Astrocyte (in vitro differentiated cells and primary cell): Measurements from ENCODE around the gene HMX1. TPM values are rescaled to one million over a fixed set of nuclear protein-coding genes. Genes with fewer than 3 reads are reported as not detected.

Experiments used
- DNase-seq: peaks from one replicate; pipeline ENCODE4 v3.0.0-alpha.2; 2010; ENCODE audit warnings: low read depth
- FAIRE-seq: peaks from 2 replicates; lab custom pipeline; 2011; peaks lifted over from hg19 to GRCh38; lab: Jason Lieb, UNC
- H2AFZ ChIP-seq: 2 replicates; pipeline ENCODE4 v1.6.0; 2012; ENCODE audit warnings: low read depth, low read length, inconsistent platforms
- H3K27ac ChIP-seq: 2 replicates; pipeline ENCODE4 v1.5.1; 2011; ENCODE audit warnings: low read depth, low read length, inconsistent platforms
- H3K27me3 ChIP-seq: 2 replicates; pipeline ENCODE4 v1.6.0; 2011; ENCODE audit warnings: low read length, inconsistent platforms; ENCODE audit not compliant: insufficient read depth
- H3K36me3 ChIP-seq: 2 replicates; pipeline ENCODE4 v1.5.1; 2011; ENCODE audit warnings: low read length, inconsistent platforms; ENCODE audit not compliant: insufficient read depth
- H3K4me1 ChIP-seq: 2 replicates; pipeline ENCODE4 v1.5.1; 2011; ENCODE audit warnings: low read length, inconsistent platforms; ENCODE audit not compliant: insufficient read depth
- H3K4me2 ChIP-seq: 2 replicates; pipeline ENCODE4 v1.6.0; 2012; ENCODE audit warnings: low read length, inconsistent platforms
- H3K4me3 ChIP-seq: 2 replicates; pipeline ENCODE4 v1.5.1; 2011; ENCODE audit warnings: low read depth, mild to moderate bottlenecking, low read length, inconsistent platforms; ENCODE audit not compliant: insufficient read depth
- H3K79me2 ChIP-seq: 2 replicates; pipeline ENCODE4 v1.6.0; 2012; ENCODE audit warnings: mild to moderate bottlenecking, low read length, inconsistent platforms; ENCODE audit not compliant: insufficient read depth
- H3K9ac ChIP-seq: 2 replicates; pipeline ENCODE4 v1.6.0; 2012; ENCODE audit warnings: mild to moderate bottlenecking, low read length, inconsistent platforms
- H3K9me3 ChIP-seq: 2 replicates; pipeline ENCODE4 v1.5.1; 2012; ENCODE audit warnings: low read depth, mild to moderate bottlenecking, low read length, inconsistent platforms; ENCODE audit not compliant: insufficient read depth
- H4K20me1 ChIP-seq: 2 replicates; pipeline ENCODE4 v1.6.0; 2012; ENCODE audit warnings: low read length, inconsistent platforms; ENCODE audit not compliant: insufficient read depth
- H3K27ac Mint-ChIP-seq: one replicate; pipeline ENCODE4 v1.8.0; 2021; ENCODE audit warnings: mild to moderate bottlenecking, mixed read lengths; ENCODE audit not compliant: unreplicated experiment
- H3K27me3 Mint-ChIP-seq: one replicate; pipeline ENCODE4 v1.8.0; 2021; ENCODE audit warnings: low read depth, mixed read lengths; ENCODE audit not compliant: unreplicated experiment
- H3K36me3 Mint-ChIP-seq: one replicate; pipeline ENCODE4 v1.8.0; 2021; ENCODE audit warnings: low read depth, mixed read lengths; ENCODE audit not compliant: unreplicated experiment
- H3K4me1 Mint-ChIP-seq: one replicate; pipeline ENCODE4 v1.8.0; 2021; ENCODE audit warnings: low read depth, mixed read lengths; ENCODE audit not compliant: unreplicated experiment
- H3K4me3 Mint-ChIP-seq: one replicate; pipeline ENCODE4 v1.8.0; 2021; ENCODE audit warnings: mild to moderate bottlenecking, moderate library complexity, mixed read lengths; ENCODE audit not compliant: unreplicated experiment
- H3K9me3 Mint-ChIP-seq: one replicate; pipeline ENCODE4 v1.8.0; 2021; ENCODE audit warnings: mild to moderate bottlenecking, mixed read lengths; ENCODE audit not compliant: unreplicated experiment
- CTCF ChIP-seq: IDR thresholded peaks from 2 replicates; pipeline ENCODE4 v1.5.1; 2011; ENCODE audit warnings: low read depth, mild to moderate bottlenecking, inconsistent platforms, low read length, moderate library complexity; ENCODE audit not compliant: insufficient read depth
- EZH2 ChIP-seq: IDR thresholded peaks from 2 replicates; pipeline ENCODE4 v1.6.1; 2012; ENCODE audit warnings: mild to moderate bottlenecking, low read length, inconsistent platforms; ENCODE audit not compliant: insufficient read depth
- total RNA-seq: library from RNA; stranded (reverse); gene quantifications from 2 replicates; pipeline ENCODE4 v1.2.1, GENCODE V29; 2021

The HMX1 gene
- total RNA-seq, 1 donor from 2014 or later, result 0.25 TPM

- no peak overlapping the region for H2AFZ ChIP-seq
- H3K36me3 ChIP-seq, result no peaks in the 10 kb centered on the region
These were observed 21.4 kb downstream of the HMX1 start for GRCh38 chr4:8850074-8850829.

GRCh38 chr4:8849266-8850073, 22.2 kb downstream of the HMX1 start:
- H3K79me2 ChIP-seq, result no peaks in the 10 kb centered on the region
- H3K9me3 ChIP-seq, result no peaks in the 10 kb centered on the region
- FAIRE-seq (no peak), DNase-seq (no peak)
- Mint-ChIP-seq H3K36me3 (no peaks in the 10 kb centered on the region), H3K9me3 (peaks cover 7% of the 10 kb centered on the region), H3K4me1 (peaks cover 1% of the 10 kb centered on the region), H3K27me3 (peaks cover 84% of the 10 kb centered on the region), H3K27ac (no peak overlapping the region), H3K4me3 (no peak overlapping the region)
- no peak overlapping the region for H3K4me3 ChIP-seq
- no peak overlapping the region for H3K27ac ChIP-seq
- H3K36me3 ChIP-seq, result no peaks in the 10 kb centered on the region
- H3K27me3 ChIP-seq, result no peaks in the 10 kb centered on the region
- no peaks in the 10 kb centered on the region for H4K20me1 ChIP-seq
- H3K9ac ChIP-seq, result no peak overlapping the region
- TF ChIP-seq CTCF, result no peak
- TF ChIP-seq EZH2, result no peak
- no peak overlapping the region for H2AFZ ChIP-seq
- H3K4me2 ChIP-seq, result no peak overlapping the region
- H3K4me1 ChIP-seq, result no peaks in the 10 kb centered on the region

More at GRCh38 chr4:8850074-8850829, 21.4 kb downstream of the HMX1 start:
- H3K4me1 Mint-ChIP-seq, result peaks cover 7% of the 10 kb centered on the region
- Histone ChIP-seq H3K4me2 (no peak overlapping the region), H3K9me3 (no peaks in the 10 kb centered on the region), H3K27me3 (peaks cover 3% of the 10 kb centered on the region), H3K4me3 (no peak overlapping the region), H3K27ac (no peak overlapping the region), H4K20me1 (no peaks in the 10 kb centered on the region), H3K4me1 (no peaks in the 10 kb centered on the region), H3K9ac (no peak overlapping the region), H3K79me2 (no peaks in the 10 kb centered on the region)
- TF ChIP-seq EZH2 (no peak), CTCF (no peak)
- peaks cover 8% of the 10 kb centered on the region for H3K9me3 Mint-ChIP-seq
- H3K27me3 Mint-ChIP-seq, result peaks cover 84% of the 10 kb centered on the region
- no peak for DNase-seq
- no peak for FAIRE-seq
- no peak overlapping the region for H3K4me3 Mint-ChIP-seq
- no peak overlapping the region for H3K27ac Mint-ChIP-seq
- H3K36me3 Mint-ChIP-seq, result no peaks in the 10 kb centered on the region
